Activated naive CD4-positive, alpha-beta T cell treated with anti-CD3 and anti-CD28 coated beads, Interleukin-2, amount 50 U/mL, for 16 hours (primary cell): ENCODE results near the gene FAM222B.
"Not testable (repeated sequence)": the region's sequence is repeated elsewhere in the genome, so short reads cannot be mapped to it uniquely, and the experiment has no call there.

Experiments used
- DNase-seq: peaks from one replicate; pipeline ENCODE4 v3.0.0-alpha.2; 2020

FAM222B gene

DNA sequence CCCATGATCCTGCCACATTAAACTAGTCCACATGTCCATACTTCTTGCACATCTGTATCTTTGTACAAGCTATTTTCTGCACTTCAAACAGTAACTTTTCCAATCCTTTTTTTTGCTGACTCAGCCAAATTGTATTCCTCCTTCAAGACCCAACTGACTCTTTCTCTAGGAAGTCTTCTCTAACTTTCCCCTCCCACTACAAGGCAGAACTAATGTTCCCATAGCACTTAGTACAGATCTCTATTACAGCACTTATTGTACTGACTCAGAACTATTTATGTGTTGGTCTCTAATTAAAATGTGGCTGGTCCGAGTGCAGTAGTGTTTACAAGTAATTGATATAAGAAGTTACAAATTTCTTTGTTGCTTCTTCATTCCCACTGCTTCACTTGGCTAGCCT, 8.2 kb downstream of the FAM222B start:
- no peak for DNase-seq

DNA sequence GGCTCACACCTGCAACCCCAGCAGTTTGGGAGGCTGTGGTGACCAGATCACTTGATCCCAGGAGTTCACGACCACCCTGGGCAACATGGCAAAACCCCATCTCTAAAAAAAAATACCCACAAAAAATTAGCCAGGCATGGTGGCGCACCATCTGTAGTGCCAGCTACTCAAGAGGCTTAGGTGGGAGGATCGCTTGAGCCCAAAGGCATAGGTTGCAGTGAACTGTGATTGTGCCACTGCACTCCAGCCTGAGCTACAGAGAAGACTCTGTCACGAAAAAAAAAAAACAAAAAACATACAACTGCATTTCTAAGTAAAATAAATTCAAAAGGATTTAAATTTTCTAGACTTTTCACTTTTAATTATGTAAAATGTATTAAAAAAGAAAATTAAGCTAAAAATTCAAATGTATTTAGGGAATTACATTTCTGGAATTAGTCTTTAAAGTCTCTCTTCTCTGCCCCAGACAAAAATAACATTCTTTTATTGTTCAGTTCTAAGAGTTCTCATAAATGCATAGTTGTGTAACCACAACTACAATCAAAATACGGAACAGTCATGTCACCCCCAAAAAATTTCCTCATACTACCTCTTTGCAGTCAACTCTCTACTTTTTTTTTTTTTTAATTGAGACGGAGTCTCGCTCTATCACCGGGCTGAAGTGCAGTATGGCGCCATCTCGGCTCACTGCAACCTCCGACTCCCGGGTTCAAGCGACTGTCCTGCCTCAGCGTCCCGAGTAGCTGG, 14.1 kb downstream of the FAM222B start:
- DNase-seq, result no peak

DNA sequence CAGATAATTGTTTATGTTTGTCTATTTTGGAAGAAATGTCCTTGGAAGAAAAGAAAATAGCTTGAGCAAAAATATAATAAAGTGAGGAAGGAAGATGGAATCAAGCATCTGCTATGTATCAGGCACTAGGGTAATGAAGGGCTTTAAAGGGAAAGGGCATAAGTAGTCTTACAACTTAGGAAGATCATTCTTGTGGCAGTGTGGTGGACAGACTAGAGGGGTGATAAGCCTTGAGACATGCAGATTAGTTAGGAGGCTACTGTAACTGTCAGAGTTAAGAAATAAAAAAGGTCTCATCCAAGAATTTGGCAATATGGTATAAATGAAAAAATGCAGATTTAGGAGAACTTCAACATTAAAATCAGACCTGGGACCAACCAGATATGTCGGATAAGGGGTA, 14.9 kb downstream of the FAM222B start:
- no peak for DNase-seq

- DNase-seq, result no peak
These were observed 23.0 kb downstream of the FAM222B start for GRCh38 chr17:28819582-28819981.

- DNase-seq, result no peak
These were observed 23.8 kb downstream of the FAM222B start for GRCh38 chr17:28818819-28819221.

- no peak for DNase-seq
These were observed 26.1 kb downstream of the FAM222B start for GRCh38 chr17:28816540-28816939.

DNA sequence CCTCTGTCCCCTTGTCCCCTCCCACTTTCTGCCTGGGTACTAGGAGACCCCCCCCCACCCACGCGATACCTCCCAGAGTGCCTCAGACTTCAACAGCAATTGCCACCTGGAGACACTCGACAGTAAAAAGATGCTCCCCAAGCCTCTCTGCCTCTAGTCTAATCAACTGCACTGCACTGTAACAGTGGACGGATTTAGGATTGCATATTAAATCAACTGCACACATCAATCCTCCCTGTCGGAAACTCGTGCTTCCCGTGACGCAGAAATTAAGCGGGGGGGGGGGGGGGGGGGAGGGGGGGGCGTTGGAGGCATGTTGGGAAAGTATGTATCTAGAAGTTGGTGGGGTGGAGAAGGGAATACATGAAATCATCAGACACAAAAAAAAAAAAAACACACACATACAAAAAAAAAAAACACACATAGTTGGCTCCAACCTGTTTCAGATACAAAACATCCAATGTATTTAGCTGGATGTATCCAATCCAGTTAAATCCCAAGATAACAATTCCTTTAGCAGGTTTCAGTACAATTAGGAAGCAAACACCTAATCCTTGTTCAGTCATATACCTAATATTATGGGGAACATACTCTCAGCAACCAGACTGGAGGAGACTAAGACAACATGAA, 29.7 kb downstream of the FAM222B start:
- no peak for DNase-seq

DNA sequence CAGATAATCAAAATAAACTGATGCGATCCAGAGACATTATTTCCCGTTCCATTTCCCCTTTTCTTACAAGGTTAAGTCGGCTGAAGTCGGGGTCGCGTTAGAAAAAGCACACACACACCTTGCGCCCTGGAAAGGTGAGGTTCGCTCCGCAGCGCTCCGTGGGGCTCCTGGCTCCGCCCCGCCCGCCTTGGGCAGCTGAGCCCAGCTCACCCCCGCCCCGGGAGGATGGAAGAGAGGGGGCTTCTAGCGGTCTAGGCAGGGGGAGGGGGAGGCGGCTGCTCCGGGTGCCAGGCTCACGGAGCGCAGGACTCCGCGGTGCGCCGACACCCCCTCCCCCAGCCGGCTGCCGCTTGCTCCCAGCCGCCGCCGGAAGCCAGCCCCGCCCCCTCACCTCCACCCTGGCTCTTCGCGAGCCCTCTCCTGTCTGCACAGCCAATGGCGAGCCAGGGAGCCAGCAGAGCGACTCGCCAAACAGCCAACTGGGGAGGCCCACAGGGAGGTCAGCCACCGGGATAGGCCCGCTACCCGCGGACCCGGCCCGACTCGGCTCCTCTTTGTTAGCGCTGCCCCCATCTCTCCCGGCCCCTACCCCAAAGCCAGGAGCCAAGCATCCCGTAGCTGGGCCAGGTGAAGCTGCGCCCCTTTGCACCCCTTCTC, 30.4 kb downstream of the FAM222B start:
- peak; percentile 98 for DNase-seq

DNA sequence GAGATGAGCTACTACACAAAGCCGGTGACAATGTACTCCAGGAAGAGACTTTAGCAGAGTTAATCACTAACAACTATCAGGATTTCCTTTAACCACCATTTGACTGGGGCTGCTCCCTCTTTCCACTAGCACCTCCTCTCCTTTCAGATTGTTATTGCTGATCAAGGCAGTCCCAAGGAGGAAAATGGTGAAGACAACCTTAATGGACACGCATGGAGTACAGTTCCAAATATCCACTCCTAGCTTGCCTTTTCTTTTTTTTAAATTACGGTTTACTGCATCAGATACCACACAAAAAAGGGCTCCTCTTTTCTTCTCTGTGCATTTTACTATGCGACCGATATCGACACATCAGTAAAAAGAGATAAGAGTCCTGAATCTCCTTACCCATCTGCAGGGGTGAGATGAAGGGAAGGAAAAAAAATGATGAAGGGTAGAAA, 30.9 kb downstream of the FAM222B start:
- DNase-seq, result no peak

DNA sequence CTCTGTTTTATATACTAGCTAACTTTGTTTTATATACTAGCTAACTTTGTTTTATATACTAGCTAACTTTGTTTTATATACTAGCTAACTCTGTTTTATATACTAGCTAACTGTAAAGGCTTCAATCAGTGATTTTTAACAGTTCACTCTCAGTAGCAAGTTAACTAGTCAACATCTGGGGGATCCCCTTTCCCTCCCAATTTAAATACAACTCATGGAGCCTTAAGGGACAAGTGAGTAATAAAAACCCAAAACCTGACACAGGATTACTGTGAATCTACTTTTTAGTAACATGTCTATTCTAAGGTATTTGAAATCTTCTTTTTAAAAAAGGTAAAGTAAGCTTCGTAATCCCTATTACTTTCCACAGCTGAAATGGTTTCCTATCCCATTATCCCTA, 32.2 kb downstream of the FAM222B start:
- no peak for DNase-seq

- DNase-seq, result no peak
These were observed 34.5 kb downstream of the FAM222B start for GRCh38 chr17:28807925-28808634.

GRCh38 chr17:28796062-28796461, 46.5 kb downstream of the FAM222B start:
- no peak for DNase-seq

- not testable (repeated sequence) for DNase-seq
These were observed 47.6 kb downstream of the FAM222B start for GRCh38 chr17:28794846-28795441.

DNA sequence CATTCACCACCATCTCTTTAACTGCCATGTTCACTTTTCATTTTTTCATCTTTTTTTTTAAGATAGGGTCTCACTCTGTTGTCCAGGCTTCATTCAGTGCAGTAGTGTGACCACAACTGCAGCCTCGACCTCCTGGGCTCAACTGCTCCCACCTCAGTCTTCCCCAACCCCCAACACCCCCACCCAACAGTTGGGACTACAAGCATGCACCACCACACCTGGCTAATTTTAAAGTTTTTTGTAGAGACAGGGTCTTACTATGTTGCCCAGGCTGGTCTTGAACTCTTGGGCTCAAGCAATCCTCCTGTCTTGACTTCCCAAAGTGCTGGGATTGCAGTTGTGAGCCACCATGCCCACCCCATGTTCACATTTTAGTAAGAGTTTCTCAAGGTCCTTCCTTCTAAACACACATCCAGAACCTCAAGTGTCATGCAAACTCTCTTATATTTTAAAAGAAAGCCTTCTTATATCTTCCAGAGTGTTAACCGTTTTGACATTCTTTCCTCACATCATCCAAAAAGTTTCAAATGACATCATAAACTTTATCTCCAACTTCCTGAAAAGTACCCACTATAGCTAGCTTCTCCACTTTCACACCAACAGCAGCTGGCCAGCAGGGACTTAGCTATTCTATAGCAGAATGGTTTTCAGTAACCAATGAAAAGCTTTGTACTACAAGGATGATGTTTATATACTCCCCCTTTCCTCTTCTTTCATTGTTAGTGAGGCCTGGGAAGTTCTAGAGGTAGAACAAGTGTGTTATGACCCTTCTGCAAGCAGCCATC, 49.5 kb downstream of the FAM222B start:
- no peak for DNase-seq

DNA sequence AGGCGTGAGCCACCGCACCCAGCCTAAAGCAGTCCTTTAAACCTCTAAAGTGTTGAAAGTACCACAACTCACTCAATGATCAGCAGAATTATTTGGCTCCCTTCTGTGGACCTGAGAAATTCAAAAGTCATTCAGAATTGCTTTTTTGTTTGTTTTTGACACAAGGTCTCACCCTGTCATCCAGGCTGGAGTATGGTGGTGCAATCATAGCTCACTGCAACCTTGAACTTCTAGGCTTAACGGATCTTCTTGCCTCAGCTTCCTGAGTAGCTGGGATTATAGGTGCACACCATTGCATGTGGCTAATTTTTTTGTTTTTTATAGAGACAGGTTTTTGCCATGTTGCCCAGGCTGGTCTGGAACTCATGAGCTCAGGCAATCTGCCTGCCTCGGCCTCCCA, 54.5 kb downstream of the FAM222B start:
- DNase-seq, result no peak

DNA sequence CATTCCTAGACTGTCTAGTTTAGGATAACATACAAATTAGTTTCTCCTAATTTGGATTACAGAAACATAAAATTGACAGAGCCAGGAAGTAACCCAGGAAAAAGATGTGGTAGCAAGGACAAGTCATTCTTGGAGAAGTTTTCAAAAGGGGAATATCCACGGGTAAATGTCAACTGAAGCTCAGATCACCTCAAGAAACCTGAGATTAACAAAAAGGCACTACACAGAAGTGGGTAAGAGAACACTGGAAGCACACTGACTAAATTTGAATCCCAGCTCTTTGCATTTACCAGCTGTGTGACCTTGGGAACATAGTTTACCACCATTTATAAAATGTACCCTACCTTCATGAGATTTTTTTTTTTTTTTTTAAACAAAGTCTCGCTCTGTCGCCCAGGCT, 59.4 kb downstream of the FAM222B start:
- no peak for DNase-seq

- not testable (repeated sequence) for DNase-seq
These were observed 63.0 kb downstream of the FAM222B start for GRCh38 chr17:28779601-28780000.

DNA sequence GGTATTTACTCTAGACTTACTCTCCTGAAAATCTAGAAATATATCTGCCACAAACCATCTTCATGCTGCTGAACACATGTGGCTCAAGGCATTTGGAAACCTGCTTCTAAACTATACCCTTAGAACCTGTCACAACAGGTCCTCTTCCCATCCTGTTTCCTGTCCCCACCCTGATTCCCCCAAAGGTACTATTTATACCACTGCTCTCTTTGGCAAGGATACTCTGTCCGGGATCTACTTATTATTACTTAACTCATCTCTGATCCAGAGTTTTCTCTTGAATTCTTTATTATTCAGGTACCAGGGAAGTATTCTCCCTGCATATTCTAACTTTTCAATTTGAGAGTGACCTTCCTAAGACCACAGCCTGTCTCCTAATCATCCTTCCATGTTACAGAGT, 65.4 kb downstream of the FAM222B start:
- no peak for DNase-seq

GRCh38 chr17:28774206-28774605, 68.4 kb downstream of the FAM222B start:
- DNase-seq, result no peak

- DNase-seq, result no peak
These were observed 68.9 kb downstream of the FAM222B start for GRCh38 chr17:28773736-28774135.

GRCh38 chr17:28765038-28765437, 77.6 kb downstream of the FAM222B start:
- DNase-seq, result no peak

- DNase-seq, result peak; percentile 80
These were observed 78.8 kb downstream of the FAM222B start for GRCh38 chr17:28763804-28764266.
